ENCODE measurements around the gene ZNF565.
"Not testable (repeated sequence)": the region's sequence is repeated elsewhere in the genome, so short reads cannot be mapped to it uniquely, and the experiment has no call there.

ZNF565 gene

DNA sequence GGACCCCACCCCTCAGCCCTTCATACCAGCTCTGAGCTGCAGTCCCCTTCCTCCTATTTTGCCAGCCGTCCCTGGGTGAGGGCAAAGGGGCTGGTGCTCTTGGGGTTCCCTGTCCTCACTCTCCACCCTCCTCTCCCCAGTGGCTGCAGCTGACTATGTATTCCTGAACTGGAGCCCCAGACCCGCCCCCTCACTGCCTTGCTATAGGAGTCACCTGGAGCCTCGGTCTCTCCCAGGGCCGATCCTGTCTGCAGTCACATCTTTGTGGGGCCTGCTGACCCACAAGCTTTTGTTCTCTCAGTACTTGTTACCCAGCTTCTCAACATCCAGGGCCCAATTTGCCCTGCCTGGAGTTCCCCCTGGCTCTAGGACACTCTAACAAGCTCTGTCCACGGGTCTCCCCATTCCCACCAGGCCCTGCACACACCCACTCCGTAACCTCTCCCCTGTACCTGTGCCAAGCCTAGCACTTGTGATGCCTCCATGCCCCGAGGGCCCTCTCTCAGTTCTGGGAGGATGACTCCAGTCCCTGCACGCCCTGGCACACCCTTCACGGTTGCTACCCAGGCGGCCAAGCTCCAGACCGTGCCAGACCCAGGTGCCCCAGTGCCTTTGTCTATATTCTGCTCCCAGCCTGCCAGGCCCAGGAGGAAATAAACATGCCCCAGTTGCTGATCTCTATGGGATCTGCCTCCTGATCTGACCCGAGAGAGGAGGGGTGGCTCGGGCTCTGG lies 64.6 kb downstream of the ZNF565 start:
- DNase-seq = no peak

DNA sequence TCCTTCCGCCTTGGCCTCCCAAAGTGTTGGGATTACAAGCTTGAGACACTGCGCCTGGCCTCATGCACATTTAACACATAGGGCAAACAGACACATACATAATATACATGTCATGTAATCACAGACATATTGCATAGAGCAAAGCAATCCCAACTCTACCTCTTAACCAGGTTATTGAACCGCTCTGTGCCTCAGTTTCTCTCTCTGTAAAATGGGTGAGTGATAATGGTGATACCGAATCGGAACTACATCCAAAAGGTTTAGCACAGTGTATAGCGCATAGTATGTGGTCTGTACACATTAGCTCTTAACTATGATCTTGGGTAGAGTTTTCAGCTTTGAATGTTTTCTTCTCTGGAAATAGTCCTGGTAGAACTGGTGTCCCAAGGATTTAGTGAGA lies 69.8 kb downstream of the ZNF565 start:
- no peak for DNase-seq

DNA sequence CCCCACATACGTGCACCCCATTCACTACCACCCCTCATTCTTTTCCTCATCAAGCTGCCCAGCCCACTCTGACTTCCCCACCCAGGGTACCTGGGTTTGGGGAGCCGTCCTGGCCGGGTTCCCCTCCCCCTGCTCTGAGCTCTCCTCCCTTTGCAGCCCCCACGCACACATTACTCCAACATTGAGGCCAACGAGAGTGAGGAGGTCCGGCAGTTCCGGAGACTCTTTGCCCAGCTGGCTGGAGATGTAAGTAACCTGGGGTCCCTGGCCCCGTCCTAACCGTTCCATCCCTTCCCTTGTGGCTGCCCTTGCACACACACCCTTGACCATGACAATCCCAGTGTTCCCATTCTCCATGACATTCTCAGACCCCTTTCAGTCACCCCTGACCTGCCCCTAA lies 72.0 kb downstream of the ZNF565 start:
- DNase-seq = no peak

DNA sequence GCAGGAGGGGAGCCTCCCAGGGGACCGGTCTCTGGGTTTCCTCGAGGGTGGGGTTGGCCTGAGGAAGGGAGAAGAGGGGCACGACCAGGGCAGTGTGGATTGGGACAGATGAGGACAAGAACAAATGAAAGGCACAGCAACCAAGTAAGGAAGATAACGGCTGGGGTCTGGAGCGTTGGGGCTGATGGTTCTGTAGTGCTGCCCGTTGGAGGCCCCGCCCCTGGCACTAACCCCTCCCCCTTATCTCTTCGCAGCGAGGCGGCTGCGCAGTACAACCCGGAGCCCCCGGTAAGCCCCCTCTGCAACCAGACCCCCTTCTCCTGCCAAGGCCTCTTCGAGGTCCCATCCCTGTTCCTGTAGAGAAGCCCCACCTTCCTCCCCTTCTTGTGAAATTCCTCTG lies 72.4 kb downstream of the ZNF565 start:
- DNase-seq = no peak

DNA sequence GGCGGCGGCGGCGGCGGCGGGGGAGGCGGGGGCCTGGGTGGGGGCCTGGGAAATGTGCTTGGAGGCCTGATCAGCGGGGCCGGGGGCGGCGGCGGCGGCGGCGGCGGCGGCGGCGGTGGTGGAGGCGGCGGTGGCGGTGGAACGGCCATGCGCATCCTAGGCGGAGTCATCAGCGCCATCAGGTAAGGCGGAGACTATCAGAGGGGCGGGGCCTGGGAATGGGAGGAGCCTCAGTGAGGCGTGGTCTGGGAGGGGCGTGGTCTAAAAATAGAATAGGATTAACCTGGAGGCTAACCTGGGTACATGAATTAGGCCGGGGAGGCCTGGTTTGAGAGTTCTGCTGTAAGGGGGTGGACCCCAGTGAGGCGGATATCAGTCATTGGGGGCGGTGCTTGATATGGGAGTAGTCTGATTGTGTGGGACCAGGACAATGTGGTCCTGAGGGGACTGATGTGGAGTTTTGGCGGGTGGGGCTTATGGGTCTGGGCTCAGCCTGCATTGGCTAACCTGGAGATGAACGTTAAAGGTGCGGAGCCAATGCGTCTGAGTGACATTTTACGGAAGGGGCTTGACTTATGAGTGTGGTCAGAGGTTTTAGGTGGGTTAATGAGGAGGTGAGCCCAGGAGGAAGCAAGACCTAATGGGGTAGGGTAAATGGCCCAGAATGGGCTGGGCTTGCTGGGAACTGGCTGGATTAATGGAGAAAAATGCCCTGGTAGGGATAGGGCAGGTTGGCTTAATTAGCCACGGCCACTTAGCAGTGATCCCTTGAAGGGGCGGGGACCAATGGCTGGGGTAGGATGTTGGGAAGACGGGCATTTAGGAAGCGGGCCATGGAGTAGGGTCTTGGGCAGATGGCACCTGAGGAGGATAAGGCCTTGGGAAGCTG lies 73.2 kb downstream of the ZNF565 start:
- DNase-seq = peak; percentile 65 to 83

DNA sequence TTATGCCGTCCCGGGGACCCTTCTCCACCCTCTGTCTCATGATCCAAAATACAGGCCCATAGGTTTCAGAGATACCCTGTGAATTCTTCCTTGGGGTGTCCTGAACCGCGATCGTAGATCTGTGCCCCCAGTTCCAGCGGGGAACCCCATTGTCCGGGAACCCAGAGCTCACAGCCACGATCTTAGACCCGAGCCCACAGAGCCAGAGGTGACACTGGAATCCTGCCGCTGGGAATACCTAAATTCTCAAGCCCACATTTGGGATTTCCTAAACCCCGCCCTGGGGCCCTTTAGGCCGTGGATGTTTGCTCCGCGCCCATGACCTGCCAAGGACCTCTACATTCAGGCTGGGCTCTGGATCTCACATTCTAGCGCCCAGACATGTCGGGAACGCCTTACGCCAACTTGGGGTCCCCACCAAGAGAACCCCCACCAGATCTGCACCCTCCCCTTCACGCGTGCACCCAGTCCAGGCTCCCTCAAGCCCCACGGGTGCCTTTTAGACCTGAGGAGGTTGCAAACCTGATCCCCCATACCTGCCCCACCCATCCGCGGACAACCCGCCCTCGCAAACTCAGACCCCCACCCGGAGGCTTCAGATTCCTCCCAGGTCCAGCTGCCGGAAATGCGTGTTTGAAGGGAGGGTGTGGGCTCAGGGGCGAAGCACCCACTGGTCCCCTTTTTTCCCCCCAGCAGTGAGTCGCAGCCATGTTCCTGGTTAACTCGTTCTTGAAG lies 74.0 kb downstream of the ZNF565 start:
- no peak for DNase-seq

DNA sequence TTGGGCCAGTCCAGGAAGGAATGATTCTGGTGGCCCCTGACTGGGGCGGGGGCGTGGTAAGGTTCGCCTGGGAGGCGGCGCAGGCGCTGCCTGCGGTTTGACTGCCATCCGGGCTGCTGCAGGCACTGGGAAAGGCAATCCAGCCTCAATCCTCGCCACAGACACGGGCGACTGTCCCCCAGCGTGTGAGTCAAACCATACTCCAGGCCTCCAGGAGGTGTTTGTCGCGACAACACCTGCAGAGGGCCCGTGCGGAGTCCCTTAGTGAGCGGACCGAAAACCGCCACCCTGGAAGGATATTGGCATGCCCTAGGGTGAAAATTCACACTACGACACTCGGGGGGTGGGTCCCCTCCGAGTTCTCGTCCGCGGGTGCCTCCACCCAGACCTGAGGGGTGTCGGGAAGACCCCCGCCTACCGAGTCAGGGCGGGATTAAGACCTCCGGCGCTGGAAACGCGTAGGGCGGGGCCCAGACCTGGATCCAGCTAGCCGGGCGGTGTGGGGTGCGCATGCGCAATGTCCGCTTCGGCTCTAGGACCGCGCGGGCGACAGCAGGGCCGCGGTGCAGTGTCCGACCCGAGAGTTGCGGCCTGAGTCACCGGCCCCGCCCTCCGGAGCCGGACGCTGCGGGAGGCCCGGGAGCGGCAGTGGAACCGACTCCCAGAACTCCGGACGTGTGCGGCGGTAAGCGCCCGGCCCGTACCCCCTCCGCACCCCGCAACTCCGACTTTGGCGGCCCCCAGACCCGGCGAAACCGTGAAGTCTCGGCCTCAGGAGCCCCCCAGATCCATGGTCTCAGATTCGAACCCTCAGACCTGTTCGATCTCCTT lies 74.8 kb downstream of the ZNF565 start, which contains the start of gene CAPNS1:
TSS of gene CAPNS1 (plus strand) at position 594 of the 831 bp plus-strand sequence. CDS start 946 bp downstream, outside the sequence.
- DNase-seq = peak; percentile 86 to 87

DNA sequence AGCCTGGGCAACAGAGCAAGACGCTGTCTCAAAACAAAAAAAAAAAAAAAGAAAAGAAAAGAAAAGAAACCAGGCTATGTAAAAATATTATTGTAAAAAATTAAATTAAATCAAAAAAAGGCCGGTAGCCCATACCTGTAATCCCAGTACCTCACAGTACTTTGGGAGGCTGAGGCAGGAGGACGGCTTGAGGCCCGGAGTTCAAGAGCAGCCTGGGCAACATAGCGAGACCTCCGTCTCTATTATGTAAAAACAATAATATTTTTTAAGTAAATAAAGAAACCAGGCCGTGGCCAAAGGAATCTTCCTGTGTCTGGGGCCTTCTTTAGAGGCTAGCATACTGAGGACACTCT lies 75.4 kb downstream of the ZNF565 start:
- DNase-seq = no peak

DNA sequence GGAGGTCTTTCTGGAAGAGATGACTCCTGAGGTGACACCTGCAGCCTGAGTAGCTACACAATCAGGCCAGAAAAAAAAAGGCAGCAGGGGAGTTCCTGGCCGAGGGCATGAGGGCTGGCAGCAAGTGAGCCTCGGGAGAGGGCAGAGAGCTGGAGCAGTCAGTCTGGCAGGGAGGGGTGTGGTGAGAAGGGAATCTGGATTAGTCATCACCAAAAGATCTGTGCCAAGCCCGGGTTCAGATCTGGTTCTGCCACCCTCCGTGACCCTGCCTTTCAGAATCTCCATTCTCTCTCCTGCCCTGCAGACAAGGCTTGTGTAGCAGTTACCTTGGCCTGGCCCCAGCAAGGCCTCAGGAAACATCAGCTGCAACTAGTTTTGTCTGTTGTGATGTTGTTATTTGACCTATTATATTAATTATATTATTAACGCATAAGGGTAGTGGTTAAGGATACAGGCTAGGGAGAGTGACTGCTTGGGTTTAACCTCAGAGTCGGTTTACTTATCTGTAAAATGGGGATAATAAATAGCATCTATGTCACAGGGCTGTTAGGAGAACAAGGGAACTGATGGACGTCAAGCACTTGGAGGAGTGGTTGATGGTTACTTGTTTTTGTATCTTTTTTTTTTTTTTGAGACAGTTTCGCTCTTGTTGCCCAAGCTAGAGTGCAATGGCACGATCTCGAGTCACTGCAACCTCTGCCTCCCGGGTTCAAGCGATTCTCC lies 77.3 kb downstream of the ZNF565 start:
- no peak for DNase-seq

DNA sequence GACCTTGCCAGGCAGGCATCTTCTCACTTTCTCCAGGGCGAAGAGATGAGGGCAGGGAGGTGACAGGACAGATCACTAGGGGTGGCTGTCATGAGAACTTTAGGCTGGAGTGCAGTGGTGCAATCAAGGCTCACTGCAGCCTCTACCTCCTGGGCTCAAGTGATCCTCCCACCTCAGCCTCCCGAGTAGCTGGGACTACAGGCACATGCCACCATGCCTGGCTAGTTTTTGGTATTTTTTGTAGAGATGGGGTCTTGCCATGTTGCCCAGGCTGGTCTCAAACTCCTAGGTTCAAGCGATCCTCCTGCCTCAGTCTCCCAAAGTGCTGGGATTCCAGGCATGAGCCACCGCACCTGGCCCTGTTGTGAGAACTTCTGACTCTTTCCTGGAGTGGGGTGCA lies 79.6 kb downstream of the ZNF565 start:
- not testable (repeated sequence) for DNase-seq
